Kasumi-1 (cell line): ENCODE measurements around the gene ATOH8.

Experiments
- DNase-seq, 2 experiments: peaks; one replicate each; lab custom pipeline; 2025; lab: John Stamatoyannopoulos, UW

ATOH8 gene

GRCh38 chr2:85718885-85719492 is 34.8 kb upstream of the ATOH8 start:
- DNase-seq: no peak

DNA sequence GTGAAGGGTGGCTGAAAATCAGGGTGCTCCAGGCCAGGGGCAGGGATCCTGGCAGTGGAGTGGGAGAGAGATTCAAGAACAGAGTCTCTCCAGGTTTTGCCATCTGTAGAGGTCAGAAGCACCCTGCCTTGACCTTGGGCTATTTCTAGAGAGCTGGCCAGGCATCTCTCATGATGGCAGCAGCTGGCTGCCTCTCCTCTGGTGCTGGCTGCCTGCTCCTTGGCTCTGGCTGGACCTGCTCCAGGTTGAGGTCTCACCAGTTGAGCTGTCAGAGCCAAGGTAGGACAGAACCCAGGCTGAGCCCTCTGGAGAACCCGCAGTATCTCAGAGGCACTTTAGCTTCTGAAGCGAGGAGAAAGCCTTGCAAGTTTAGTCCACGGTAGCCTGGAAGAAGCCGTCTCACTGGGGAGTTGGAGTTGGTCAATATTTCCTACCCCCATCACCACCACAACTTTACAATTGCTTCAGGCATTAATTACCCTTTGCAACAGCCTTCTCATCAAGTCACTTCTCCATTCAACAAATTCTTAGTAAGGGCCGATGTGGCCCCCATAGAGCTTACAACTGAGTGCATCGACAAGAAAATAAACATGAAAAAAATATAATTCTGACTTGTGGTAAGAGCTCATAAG is 34.1 kb upstream of the ATOH8 start:
- no peak for DNase-seq

GRCh38 chr2:85720533-85720932 is 33.3 kb upstream of the ATOH8 start:
- DNase-seq: no peak

DNA sequence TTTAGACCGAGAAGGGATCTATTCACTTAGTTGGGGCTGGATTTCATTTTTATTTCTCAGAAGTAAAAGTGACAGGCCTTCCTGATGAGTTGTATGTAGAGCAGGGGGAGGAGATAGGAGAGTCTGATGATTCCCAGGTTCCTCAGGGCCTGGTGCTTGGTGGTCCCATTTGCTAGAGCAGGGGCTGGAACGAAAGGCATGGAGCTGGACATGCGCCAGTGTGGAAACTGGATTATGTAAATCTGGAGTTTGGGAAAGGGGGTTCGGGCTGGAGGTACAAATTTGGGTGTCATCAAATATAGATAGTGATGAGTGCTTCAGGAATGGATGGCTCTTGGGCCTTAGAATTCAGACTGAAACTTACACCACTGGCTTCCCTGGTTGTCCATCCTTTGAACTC is 32.1 kb upstream of the ATOH8 start:
- no peak for DNase-seq

GRCh38 chr2:85722519-85722918 is 31.3 kb upstream of the ATOH8 start:
- no peak for DNase-seq

- no peak for DNase-seq
Observed at GRCh38 chr2:85723707-85724360, 30.0 kb upstream of the ATOH8 start.

DNA sequence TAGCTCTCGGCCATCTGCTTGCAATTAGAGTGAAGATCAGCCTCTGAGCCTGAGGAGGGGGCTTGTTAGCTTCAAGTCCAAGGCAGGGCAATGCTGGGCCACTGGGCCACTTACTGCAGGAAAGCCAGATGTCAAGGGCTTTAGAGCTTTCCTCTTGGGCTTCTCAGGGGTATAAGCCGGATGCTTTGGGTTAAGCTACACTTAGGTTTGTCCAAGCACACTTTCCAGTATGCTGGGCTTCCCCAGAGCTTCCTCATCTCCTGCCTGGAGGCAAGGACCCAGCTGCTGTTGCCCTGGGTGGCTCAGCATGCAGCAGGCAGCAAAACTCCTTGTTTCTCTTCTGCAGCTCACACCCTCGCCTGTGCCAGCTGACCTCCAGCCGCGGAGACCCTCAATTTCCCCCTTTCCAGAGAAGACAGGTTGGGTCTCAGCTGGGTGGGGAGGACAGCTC is 29.0 kb upstream of the ATOH8 start:
- DNase-seq: no peak

GRCh38 chr2:85725451-85725850 is 28.3 kb upstream of the ATOH8 start:
- DNase-seq: no peak

- no peak for DNase-seq
Observed at GRCh38 chr2:85727798-85728197, 26.0 kb upstream of the ATOH8 start.

- no peak for DNase-seq
Observed at GRCh38 chr2:85728342-85728741, 25.4 kb upstream of the ATOH8 start.

- peak; percentile 58 to 70 for DNase-seq
Observed at GRCh38 chr2:85728883-85729824, 24.6 kb upstream of the ATOH8 start.

DNA sequence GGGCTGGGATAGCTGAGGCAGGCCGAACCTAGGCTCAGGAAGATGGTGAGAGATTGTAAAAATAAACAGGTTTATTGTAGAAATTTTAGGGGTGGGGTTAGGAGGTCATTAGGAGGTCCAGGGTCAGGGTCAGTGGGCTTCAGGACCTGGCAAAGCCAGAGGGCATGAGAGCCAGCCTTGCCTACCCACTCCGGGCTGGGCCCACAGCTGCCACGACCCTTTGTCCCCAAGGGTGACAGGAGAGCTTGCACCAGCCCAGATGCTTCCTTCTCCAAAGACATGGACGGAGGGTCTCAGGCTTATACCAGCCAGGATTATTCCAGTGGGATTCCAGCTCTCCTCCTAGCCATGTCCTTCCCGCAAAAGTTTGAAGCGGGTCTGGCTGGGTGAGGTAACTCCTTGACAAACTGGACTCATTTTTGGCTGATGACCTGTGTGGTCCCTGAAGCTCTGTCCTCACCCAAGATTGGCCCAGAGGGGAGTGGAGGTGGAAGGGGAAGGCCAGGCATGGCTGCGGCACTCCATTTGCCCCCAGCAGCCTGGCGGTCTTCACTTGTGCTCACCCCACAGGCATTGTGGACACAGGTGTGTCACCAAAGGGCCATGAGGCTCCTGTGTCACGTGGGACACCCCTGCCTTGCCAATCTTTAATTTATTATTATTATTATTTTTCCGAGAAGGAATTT is 23.8 kb upstream of the ATOH8 start:
- DNase-seq: no peak

DNA sequence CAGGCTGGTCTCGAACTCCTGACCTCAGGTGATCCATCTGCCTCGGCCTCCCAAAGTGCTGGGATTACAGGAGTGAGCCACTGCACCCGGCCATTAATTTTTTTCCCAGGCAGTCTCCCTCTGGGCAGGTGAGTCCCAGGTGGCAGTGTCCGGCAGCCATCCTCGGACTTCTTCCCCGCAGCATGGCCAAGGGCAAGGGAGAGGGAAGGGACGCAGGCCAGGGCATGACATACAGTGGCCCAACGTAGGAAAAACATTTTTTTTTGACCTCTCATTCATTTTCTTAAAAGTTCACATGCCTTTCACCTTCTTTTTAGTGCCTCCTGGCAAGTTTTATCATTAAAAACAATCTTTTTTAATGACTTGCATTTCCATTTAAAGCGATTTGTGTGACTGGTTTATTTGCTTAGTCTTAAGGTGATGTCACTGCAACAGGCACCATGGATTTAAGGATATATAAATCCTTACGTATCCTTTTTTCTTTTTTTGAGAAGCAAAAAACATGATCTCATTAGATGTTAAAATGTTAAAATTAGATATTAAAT is 23.0 kb upstream of the ATOH8 start:
- DNase-seq: no peak

DNA sequence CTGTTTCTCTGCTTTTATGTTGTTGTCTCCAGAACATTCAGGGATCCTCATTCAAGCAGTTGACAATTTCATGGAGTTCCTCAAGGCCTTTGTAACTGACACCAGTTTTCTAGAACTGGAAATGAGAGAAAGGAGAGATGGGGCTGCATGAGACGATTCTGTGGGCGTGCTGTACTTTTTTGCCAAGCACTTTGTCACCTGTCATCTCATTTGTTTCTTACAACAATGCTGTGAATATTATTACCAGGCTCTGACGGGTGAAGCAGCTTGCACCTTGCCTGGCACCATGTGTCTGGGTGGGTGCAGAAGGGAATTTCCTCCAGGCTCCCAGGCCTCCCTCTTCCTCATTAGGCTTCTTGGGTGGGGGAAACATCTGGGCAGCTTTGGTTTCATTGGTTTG is 22.2 kb upstream of the ATOH8 start:
- no peak for DNase-seq

- DNase-seq: no peak
Observed at GRCh38 chr2:85732467-85733120, 21.2 kb upstream of the ATOH8 start.

DNA sequence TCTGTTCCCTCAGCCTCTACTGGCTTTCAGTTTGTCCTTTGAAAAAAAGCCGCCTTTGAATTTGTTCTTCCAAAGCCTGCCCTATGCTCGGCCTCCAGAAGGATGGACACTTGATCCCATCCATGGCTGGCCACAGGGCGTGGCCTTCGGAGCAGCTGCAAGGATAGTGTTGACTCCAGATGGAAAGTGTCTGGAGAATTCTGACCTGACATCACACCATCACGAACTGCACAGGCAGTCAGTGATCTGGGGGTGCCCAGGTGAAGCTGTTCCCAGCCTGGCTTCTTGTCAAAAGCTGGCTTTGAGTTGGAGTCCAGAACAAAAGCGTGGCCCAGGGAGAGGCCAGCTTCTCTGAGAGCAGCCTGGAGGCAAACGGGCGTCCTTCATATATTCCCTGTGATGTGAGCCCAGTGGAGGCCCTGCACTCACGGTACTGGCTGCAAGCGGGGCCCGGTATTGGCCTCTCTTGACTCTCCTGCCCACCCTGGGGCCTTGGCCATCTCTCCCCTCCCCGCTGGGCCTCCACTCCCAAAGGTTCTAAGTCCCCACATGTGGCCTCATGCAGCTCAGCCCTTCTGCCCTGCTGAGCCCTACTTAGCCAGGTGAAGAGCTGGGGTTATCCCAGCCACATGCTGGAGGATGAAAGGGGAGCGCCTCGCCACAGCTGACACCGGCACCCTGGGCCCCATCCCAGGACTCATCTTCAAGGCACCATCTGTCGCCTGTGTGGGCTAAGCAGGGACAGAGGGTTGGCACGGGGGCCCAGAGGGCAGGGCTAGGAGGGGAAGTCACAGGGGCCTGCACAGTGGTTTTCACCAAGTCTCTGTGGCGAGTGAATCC is 20.4 kb upstream of the ATOH8 start:
- no peak for DNase-seq

GRCh38 chr2:85734015-85734414 is 19.8 kb upstream of the ATOH8 start:
- no peak for DNase-seq

DNA sequence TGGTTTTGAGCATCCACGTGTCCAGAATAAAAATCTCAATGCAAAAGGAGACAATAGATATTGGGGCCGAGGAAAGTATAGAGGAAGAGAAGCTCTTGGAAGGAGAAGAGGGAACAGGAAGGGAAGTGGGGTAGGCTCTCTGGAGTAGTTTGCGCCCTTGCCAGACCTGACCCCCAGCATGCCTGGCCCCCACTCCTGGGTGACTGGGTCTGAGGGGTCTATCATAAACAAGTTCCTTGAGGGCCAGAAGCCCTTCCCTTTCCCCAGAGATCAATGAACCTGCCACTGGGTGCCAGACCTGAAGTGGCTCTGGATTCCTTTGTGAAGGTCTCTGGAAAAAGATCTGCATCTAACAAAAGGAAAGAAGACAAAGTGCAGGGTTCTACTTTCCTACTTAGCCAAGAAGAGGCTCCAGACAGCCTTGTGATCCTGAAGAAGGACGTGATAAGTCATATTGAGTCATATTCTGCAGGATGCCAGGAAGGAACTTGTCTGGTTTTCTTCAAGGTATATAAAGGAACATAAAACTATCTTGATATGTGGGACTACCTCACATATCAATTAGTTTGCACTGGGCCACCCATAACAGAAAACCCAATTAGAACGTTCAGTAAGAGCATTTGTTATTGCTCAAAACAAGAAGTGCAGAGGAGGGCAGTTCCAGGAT is 18.7 kb upstream of the ATOH8 start:
- DNase-seq: no peak

GRCh38 chr2:85735691-85736090 is 18.1 kb upstream of the ATOH8 start:
- no peak for DNase-seq
